ENCODE results near the gene ARL13B.

ARL13B gene

DNA sequence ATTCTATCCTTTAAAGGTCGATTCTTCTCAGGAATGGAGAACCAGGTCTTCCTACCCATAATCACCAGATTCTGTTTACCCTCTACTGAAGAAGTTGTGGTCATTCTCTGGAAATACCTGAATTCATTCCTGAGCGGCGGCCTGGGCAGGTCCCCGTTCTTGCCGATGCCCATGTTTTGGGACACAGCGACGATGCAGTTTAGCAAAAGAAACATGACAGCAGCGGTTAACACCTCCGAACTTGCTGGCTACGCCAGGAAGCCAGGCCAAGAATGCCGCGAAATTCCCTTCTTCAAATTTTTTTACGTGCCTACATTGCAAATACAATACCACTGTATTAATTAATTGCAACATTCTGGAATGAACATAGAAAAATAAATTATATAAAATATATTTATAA, 81.3 kb downstream of the ARL13B start:
- H3K9me2 ChIP-seq (ENCODE audit: low read depth, low read length): no peaks in the 10 kb centered on the region
- no peak overlapping the region for H3K4me3 ChIP-seq (ENCODE audit: low read depth, low read length, poor library complexity, severe bottlenecking)
- peaks cover 27% of the 10 kb centered on the region for H3K4me1 ChIP-seq (ENCODE audit: insufficient read depth, low read length, severe bottlenecking)
- no peak overlapping the region for H3K9ac ChIP-seq (ENCODE audit: low read length)
- TF ChIP-seq EZH2 (IDR thresholded peaks at IDR 0.05; ENCODE audit: borderline replicate concordance, low read length): no peak
- TF ChIP-seq, protein P1, sequence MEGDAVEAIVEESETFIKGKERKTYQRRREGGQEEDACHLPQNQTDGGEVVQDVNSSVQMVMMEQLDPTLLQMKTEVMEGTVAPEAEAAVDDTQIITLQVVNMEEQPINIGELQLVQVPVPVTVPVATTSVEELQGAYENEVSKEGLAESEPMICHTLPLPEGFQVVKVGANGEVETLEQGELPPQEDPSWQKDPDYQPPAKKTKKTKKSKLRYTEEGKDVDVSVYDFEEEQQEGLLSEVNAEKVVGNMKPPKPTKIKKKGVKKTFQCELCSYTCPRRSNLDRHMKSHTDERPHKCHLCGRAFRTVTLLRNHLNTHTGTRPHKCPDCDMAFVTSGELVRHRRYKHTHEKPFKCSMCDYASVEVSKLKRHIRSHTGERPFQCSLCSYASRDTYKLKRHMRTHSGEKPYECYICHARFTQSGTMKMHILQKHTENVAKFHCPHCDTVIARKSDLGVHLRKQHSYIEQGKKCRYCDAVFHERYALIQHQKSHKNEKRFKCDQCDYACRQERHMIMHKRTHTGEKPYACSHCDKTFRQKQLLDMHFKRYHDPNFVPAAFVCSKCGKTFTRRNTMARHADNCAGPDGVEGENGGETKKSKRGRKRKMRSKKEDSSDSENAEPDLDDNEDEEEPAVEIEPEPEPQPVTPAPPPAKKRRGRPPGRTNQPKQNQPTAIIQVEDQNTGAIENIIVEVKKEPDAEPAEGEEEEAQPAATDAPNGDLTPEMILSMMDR (IDR thresholded peaks at IDR 0.05; ENCODE audit: low read length): no peak
- no peak overlapping the region for H3K27ac ChIP-seq (ENCODE audit: low read depth, low read length, poor library complexity, severe bottlenecking)
- H3K27me3 ChIP-seq (ENCODE audit: insufficient read depth, low read length): no peaks in the 10 kb centered on the region
- H4K20me1 ChIP-seq (ENCODE audit: insufficient read depth, low read length): no peaks in the 10 kb centered on the region
- no peak overlapping the region for H2AFZ ChIP-seq (ENCODE audit: low read length)
- peaks cover 25% of the 10 kb centered on the region for H3K36me3 ChIP-seq (ENCODE audit: insufficient read depth, low read length)
- no peaks in the 10 kb centered on the region for H3F3A ChIP-seq (ENCODE audit: insufficient read depth, low read length)
- H3K4me2 ChIP-seq (ENCODE audit: low read length): no peak overlapping the region
- peaks cover 23% of the 10 kb centered on the region for H3K79me2 ChIP-seq (ENCODE audit: insufficient read depth, low read length)
- H3K9me3 ChIP-seq (ENCODE audit: low read length): no peaks in the 10 kb centered on the region

DNA sequence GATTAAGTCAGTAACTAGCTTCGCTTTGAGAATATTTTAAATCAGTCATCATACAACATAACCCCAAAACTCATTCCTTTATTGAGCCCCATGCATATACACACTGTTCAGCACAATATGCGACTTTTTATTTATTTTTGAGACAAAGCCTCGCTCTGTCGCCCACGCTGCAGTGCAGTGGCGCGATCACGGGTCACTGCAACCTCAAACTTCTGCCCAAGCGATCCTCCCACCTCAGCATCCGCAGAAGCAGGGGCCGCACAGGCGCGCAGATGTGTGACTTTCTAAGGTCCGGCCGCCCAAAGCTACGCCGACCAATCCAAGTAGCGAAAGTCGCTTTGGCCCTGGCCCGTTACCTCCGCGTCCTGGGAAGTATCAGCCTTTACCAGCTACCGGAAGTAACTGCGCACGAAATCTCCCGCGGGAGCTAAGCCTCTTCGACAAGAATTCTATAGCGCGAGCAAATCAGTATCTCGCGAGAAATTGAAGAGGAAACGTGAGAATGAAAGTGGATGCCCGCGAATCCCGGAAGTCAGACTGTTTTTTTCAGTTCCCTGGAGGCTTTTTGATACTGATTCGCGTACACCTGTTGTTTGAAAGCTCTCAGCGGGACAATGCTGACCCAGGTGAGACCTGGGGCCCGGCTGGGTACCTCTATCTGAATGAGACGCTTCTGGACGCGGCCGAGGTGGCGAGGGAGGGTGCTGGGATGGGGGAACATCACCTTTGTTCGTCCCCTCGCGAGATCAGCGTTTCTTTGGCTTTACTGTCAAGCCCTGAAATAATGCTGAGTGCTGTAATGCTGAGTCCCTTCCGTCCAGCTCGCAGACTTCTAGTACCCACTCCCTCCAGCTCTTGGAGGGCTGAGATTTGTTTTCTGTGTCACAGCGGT, 82.8 kb downstream of the ARL13B start, which contains the start of the genes DHFR2 and NSUN3:
Gene DHFR2, minus strand, starts transcription at position 404 of the 892 bp plus-strand sequence. CDS start 1,405 bp downstream, outside the sequence.
Gene NSUN3, plus strand, starts transcription at position 549 of the 892 bp plus-strand sequence. Its CDS starts 66 bp downstream, at position 615.
- Histone ChIP-seq H3K27me3 (ENCODE audit: insufficient read depth, low read length) (no peaks in the 10 kb centered on the region), H3K9me3 (ENCODE audit: low read length) (no peaks in the 10 kb centered on the region), H3K4me3 (ENCODE audit: low read depth, low read length, poor library complexity, severe bottlenecking) (peak within 1 kb of the TSS; percentile 89), H3K36me3 (ENCODE audit: insufficient read depth, low read length) (peaks cover 40% of the 10 kb centered on the region), H3K9me2 (ENCODE audit: low read depth, low read length) (no peaks in the 10 kb centered on the region), H4K20me1 (ENCODE audit: insufficient read depth, low read length) (no peaks in the 10 kb centered on the region), H3F3A (ENCODE audit: insufficient read depth, low read length) (no peaks in the 10 kb centered on the region), H3K79me2 (ENCODE audit: insufficient read depth, low read length) (peaks cover 23% of the 10 kb centered on the region), H3K4me2 (ENCODE audit: low read length) (peak within 1 kb of the TSS; percentile 91), H2AFZ (ENCODE audit: low read length) (peak within 1 kb of the TSS; percentile 29; the same call in 1 of the 2 replicates), H3K9ac (ENCODE audit: low read length) (peak within 1 kb of the TSS; percentile 76), H3K4me1 (ENCODE audit: insufficient read depth, low read length, severe bottlenecking) (peaks cover 27% of the 10 kb centered on the region), H3K27ac (ENCODE audit: low read depth, low read length, poor library complexity, severe bottlenecking) (peak within 1 kb of the TSS; percentile 94)
- TF ChIP-seq EZH2 (IDR thresholded peaks at IDR 0.05; ENCODE audit: borderline replicate concordance, low read length): no peak
- TF ChIP-seq, protein P1 (IDR thresholded peaks at IDR 0.05; ENCODE audit: low read length): no peak

DNA sequence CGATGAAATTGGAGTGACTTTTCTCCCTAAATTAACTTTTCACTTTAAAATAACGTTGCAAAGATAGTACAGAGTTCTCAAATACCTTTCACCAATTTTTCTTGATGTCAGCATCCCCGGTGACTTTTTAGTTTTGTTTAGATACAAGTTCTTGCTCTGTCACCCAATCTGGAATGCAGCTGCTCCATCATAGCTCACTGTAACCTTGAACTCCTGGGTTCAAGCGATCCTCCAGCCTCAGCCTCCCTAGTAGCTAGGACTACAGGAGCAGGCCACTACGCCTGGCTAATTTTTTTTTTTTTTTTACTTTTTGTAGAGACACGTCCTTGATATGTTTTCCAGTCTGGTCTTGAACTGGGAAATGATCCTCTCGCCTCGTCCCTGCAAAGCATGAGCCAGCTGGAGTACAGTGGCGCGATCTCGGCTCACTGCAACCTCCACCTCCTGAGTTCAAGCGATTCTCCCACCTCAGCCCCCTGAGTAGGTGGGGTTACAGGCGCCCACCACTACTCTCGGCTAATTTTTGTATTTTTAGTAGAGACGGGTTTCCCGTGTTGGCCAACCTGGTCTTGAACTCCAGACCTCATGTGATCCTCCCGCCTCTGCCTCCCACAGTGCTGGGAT, 83.7 kb downstream of the ARL13B start:
- Histone ChIP-seq H3K9me3 (ENCODE audit: low read length) (no peaks in the 10 kb centered on the region), H3F3A (ENCODE audit: insufficient read depth, low read length) (no peaks in the 10 kb centered on the region), H4K20me1 (ENCODE audit: insufficient read depth, low read length) (no peaks in the 10 kb centered on the region), H3K4me3 (ENCODE audit: low read depth, low read length, poor library complexity, severe bottlenecking) (peak overlapping the region; percentile 89), H3K9me2 (ENCODE audit: low read depth, low read length) (no peaks in the 10 kb centered on the region), H3K36me3 (ENCODE audit: insufficient read depth, low read length) (peaks cover 44% of the 10 kb centered on the region), H3K4me1 (ENCODE audit: insufficient read depth, low read length, severe bottlenecking) (peaks cover 27% of the 10 kb centered on the region), H2AFZ (ENCODE audit: low read length) (peak overlapping the region; percentile 29; the same call in 1 of the 2 replicates), H3K79me2 (ENCODE audit: insufficient read depth, low read length) (peaks cover 23% of the 10 kb centered on the region), H3K27me3 (ENCODE audit: insufficient read depth, low read length) (no peaks in the 10 kb centered on the region), H3K27ac (ENCODE audit: low read depth, low read length, poor library complexity, severe bottlenecking) (peak overlapping the region; percentile 94), H3K4me2 (ENCODE audit: low read length) (peak overlapping the region; percentile 91), H3K9ac (ENCODE audit: low read length) (peak overlapping the region; percentile 76)
- TF ChIP-seq, protein P1 (IDR thresholded peaks at IDR 0.05; ENCODE audit: low read length): no peak
- no peak for TF ChIP-seq EZH2 (IDR thresholded peaks at IDR 0.05; ENCODE audit: borderline replicate concordance, low read length)
